ENCODE results near the gene HORMAD1. TPM values are rescaled to one million over a fixed set of nuclear protein-coding genes. Genes with fewer than 3 reads are reported as not detected.
"Not testable (repeated sequence)": the region's sequence is repeated elsewhere in the genome, so short reads cannot be mapped to it uniquely, and the experiment has no call there.

Gene HORMAD1
- total RNA-seq, result 0.37 TPM
- long read RNA-seq, result 0 reads

GRCh38 chr1:150720703-150721102 is at the start of gene HORMAD1:
Gene HORMAD1, minus strand, starts transcription at chr1:150720895. Its CDS starts 1,390 bp downstream, at chr1:150719505.
- DNase-seq (no peak), ATAC-seq (no peak)
- intact Hi-C loops (cut with micrococcal nuclease), result no loop called here

- intact Hi-C loops (cut with micrococcal nuclease); DNase-seq; ATAC-seq: not testable (repeated sequence)
Measured at GRCh38 chr1:150767704-150768103, 47.0 kb upstream of the HORMAD1 start.

GRCh38 chr1:150765977-150766301 is 45.2 kb upstream of the HORMAD1 start:
- ATAC-seq; DNase-seq; intact Hi-C loops (cut with micrococcal nuclease): not testable (repeated sequence)

GRCh38 chr1:150765296-150765976 is 44.7 kb upstream of the HORMAD1 start, which contains the start of gene CTSS:
Gene CTSS, minus strand, starts transcription at chr1:150765778. Its CDS starts 1,015 bp downstream, at chr1:150764763.
- DNase-seq (no peak), ATAC-seq (peak; percentile 43)
- intact Hi-C loops (cut with micrococcal nuclease), result no loop called here

DNA sequence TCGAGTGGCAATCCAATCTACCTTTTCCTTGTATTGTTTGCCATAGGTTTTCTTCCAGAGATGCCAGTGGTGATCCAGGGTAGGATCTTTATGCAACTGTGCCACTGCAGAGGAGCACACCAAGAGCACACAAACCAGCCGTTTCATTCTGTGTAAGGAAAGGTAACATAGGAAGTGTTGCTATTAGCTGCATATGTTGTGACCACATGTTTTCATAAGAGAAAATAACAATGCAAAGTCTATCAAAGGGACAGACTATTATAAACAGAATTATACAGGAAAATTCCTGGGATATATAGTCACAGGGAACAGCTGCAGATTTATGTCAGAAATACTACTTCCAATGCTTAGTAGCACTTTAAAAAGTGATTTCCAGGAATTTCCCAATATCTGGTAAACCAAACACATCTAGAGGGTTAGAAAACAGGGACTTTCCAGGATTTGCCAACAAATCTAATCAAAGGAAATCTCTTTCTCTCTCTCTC is 44.0 kb upstream of the HORMAD1 start:
- ATAC-seq (no peak), DNase-seq (no peak)
- intact Hi-C loops (cut with micrococcal nuclease), result no loop called here

DNA sequence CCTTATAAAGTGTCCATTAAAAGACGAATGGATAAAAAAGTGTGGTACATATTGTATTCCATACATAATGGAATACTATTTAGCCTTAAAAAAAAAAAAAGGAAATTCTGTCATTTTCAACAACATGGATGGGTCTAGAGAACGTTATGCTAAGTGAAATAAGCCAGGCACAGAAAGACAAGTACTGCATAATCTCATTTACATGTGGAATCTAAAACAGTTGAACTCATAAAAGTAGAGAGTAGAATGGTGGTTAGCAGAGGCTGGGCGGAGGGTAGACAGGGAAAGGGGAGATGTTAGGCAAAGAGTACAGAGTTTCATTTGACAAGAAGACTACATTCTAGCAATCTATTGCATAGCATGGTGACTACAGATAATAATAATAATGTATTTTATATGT is 42.3 kb upstream of the HORMAD1 start:
- DNase-seq (no peak), ATAC-seq (no peak)
- intact Hi-C loops (cut with micrococcal nuclease), result no loop called here

GRCh38 chr1:150762552-150762951 is 41.9 kb upstream of the HORMAD1 start:
- ATAC-seq, result no peak
- intact Hi-C loops (cut with micrococcal nuclease), result no loop called here

GRCh38 chr1:150761801-150762200 is 41.1 kb upstream of the HORMAD1 start:
- DNase-seq, result no peak
- intact Hi-C loops (cut with micrococcal nuclease), result no loop called here
- no peak for ATAC-seq

More at GRCh38 chr1:150762552-150762951, 41.9 kb upstream of the HORMAD1 start:
- DNase-seq, result no peak

DNA sequence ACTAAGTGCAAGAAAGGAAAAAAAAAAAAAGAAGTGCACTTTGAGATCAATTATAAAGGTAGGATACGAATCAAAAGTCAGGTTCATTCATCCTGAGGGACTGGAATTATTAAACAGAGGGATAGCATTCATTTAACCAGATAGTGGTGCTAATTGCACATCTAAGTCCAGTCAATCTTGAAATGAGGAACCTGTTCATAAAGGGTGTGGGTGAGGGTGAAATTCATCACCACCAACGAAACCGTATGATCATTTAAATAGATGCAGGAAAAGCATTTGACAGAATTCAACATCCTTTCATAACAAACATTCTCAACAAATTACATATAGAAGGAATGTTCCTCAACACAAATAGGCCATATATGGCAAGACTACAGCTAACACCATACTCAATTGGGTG is 39.3 kb upstream of the HORMAD1 start:
- ATAC-seq (no peak), DNase-seq (no peak)
- intact Hi-C loops (cut with micrococcal nuclease), result no loop called here

GRCh38 chr1:150753416-150753815 is 32.7 kb upstream of the HORMAD1 start:
- no peak for ATAC-seq
- intact Hi-C loops (cut with micrococcal nuclease), result no loop called here

DNA sequence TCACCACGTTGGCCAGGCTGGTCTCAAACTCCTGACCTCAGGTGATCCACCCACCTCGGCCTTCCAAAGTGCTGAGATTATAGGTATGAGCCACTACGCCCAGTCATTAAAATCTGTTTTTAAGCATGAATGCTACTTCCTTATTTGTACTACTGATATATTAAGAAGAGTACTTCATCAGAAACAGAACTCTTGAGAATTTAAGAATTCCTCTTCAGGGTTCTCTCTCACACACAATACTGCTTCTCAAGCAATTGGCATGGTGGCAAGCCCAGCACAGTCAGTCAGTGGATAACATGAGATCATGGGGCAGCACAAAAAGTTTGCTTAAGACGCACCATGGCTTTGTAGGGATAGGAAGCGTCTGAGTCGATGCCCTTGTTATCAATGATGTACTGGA is 30.7 kb upstream of the HORMAD1 start:
- intact Hi-C loops (cut with micrococcal nuclease), result no loop called here
- DNase-seq (no peak), ATAC-seq (no peak)

More at GRCh38 chr1:150753416-150753815, 32.7 kb upstream of the HORMAD1 start:
- no peak for DNase-seq

DNA sequence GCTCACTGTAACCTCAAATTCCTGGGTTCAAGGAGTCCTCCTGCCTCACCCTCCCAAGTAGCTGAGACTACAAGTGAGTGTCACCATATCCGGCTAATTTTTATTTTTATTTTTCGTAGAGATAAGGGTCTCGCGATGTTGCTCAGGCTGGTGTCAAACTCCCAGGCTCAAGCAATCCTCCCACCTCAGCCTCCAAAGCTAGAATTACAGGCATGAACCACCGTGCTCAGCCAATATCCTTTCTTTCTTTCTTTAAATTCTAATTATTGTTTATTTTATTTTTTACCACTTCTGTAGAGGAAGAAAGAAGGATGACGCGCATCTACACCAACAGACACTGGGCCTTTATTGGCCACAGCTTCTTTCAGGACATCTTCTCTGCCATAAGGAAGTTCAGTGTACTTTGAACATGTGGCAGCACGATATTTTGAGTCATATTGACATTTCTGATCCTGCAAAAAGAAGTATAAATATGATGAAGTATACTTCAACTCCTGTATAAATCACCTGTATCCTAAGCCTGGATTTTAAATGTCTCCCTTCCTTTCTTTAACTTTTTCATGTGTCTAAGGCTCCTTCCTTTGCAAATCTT is 29.1 kb upstream of the HORMAD1 start:
- DNase-seq (no peak), ATAC-seq (no peak)
- intact Hi-C loops (cut with micrococcal nuclease), result no loop called here

DNA sequence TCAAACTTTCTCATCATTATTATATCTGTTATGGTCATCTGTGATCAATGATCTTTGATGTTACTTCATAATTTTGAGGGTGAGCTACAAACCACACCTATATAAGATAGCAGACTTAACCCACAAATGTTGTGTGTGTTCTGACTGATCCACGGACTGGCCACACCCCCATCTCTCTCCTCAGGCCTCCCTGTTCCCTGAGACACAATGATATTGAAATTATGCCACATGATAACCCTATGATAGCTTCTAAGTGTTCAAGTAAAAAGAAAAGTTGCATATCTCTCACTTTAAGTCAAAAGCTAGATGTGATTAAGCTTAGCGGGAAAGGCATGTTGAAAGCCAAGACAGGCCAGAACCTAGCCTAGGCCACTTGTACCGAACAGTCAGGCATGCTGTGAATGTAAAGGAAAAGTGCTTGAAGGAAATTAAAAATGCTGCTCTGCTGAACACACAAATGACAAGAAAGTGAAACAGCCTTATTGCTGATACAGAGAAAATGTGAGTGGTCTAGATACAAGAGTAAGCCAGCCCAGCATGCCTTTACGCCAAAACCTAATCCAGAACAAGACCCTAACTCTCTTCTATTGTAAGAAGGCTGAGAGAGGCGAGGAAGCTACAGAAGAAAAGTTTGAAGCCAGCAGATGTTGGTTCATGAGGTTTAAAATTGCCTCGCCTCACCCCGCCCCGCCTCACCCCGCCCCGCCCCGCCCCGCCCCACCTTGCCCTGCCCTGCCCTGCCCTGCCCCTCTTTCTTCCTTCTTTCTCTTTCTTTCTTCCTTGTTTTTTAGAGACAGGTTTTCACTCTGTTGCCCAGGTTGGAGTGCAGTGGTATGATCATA is 28.4 kb upstream of the HORMAD1 start:
- DNase-seq, result no peak
- intact Hi-C loops (cut with micrococcal nuclease), result no loop called here
- ATAC-seq, result no peak

DNA sequence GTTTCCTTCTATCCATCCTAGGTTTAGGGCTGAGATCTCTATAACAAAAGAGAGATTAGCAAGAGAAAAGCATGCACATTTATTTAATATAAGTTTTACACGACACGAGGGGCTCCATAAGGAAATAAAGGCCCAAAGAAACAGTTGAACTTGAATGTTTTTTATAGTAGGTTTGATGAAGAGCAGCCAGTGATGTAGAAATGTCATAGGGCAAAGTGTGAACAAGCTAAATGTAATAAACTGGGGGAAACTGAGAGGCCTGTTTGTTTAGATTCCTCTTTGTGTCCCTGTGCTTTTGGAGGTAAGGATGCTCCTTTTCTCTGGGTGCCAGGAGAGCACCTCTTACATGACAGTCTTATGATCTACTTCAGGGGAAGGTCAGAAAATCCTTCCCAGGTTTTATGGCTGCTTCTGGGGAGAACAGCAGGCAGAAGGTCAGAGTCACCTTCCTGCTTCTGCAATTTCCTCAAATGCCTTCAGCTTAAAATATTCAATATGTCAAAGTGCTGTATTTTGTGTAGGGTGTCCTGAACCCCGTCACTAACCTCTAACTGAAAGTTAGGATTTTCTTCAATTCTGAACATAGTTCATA is 9.5 kb upstream of the HORMAD1 start:
- intact Hi-C loops (cut with micrococcal nuclease), result no loop called here
- ATAC-seq (no peak), DNase-seq (no peak)

DNA sequence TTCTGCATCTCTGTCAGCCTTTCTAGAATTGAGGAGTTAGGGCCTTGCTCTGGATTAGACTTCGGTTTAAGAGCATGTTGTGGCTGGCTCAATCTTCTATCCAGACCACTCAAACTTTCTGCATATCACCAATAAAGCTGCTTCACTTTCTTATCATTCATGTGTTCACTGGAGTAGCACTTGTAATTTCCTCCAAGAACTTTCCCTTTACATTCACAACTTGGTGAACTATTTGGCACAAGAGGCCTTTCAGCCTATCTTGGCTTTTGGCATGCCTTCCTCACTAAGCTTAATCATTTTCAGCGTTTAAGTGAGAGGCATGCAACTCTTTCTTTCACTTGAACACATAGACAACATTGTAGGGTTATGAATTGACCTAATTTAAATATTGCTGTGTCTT is 3.6 kb upstream of the HORMAD1 start:
- DNase-seq (no peak), ATAC-seq (no peak)
- intact Hi-C loops (cut with micrococcal nuclease), result no loop called here

- DNase-seq (no peak), ATAC-seq (no peak)
- intact Hi-C loops (cut with micrococcal nuclease), result no loop called here
Measured at GRCh38 chr1:150720098-150720497, 597 bp downstream of the HORMAD1 start.

DNA sequence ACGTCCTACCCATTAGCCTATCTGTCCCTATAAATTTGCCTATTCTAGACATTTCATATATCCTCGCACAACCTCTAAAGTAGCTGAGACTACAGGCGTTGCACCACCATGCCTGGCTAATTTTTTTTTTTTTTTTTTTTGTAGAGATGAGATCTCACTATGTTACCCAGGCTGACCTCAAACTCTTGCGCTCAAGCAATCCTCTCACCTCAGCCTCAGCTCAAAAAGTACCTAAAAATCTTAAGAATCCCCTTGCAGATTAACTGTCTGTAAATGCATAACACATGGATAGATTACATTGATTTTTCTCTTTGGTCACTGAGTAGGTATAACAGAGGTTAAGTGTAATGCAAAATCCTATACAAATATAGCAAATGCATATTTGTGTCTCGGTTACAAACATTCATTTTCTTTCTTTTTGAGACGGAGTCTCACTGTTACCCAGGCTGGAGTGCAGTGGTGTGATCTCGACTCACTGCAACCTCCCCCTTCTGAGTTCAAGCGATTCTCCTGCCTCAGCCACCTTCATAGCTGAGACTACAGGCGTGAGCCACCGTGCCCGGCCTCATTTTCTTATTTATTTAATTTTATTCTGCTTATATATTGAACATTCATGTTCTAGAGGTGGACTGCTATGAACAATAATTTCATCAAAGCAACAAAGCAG is 2.3 kb downstream of the HORMAD1 start:
- DNase-seq, result no peak

GRCh38 chr1:150709031-150709430 is 11.7 kb downstream of the HORMAD1 start:
- ATAC-seq; intact Hi-C loops (cut with micrococcal nuclease); DNase-seq: not testable (repeated sequence)

More for the DNA sequence above, 2.3 kb downstream of the HORMAD1 start:
- intact Hi-C loops (cut with micrococcal nuclease), result no loop called here
- ATAC-seq, result no peak

- intact Hi-C loops (cut with micrococcal nuclease), result no loop called here
- ATAC-seq, result no peak
- DNase-seq, result no peak
Measured at GRCh38 chr1:150708595-150708994, 12.1 kb downstream of the HORMAD1 start.
